ENCODE measurements around the gene CYTH4. TPM values are rescaled to one million over a fixed set of nuclear protein-coding genes. Genes with fewer than 3 reads are reported as not detected.
A peak's percentile ranks its signal among the peaks of the same experiment; 100 is the strongest.

Gene CYTH4
- total RNA-seq, 1 donor from 2014 or later: not detected

DNA sequence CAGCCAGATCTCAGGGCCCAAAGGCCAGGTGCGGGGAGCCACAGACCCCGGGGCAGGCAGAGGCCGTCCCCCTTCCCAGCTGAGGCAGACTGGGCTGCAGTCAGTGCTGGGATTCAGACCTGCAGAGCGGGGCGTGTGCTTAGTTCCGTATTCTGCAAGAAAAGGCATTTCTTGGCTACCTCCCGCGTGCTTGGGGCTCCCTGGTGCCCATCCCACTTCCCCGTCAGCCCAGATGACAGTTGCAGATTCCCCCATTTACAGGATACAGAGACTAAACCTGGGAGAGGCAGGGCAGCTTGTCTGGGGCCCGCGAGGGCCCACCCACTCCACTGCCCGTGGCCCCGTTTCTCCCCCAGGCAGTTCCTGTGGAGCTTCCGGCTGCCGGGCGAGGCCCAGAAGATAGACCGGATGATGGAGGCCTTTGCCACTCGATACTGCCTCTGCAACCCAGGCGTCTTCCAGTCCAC lies 18.3 kb downstream of the CYTH4 start:
- no peaks in the 10 kb centered on the region for H3K36me3 Mint-ChIP-seq (ENCODE audit: low read depth)
- H3K27me3 Mint-ChIP-seq (ENCODE audit: low read depth): no peaks in the 10 kb centered on the region
- H3K4me3 Mint-ChIP-seq (ENCODE audit: unreplicated experiment): no peak overlapping the region
- TF ChIP-seq CTCF (IDR thresholded peaks at IDR 0.05): no peak
- H3K4me1 Mint-ChIP-seq (ENCODE audit: low read depth): peaks cover 31% of the 10 kb centered on the region
- H3K9me3 Mint-ChIP-seq (ENCODE audit: low read depth): no peaks in the 10 kb centered on the region
- no peak overlapping the region for H3K27ac Mint-ChIP-seq (ENCODE audit: unreplicated experiment)
- no peak for DNase-seq (ENCODE audit: low spot score)

GRCh38 chr22:37301144-37301830 lies 19.0 kb downstream of the CYTH4 start:
- no peak for DNase-seq (ENCODE audit: low spot score)
- no peak overlapping the region for H3K4me3 Mint-ChIP-seq (ENCODE audit: unreplicated experiment)
- H3K36me3 Mint-ChIP-seq (ENCODE audit: low read depth): no peaks in the 10 kb centered on the region
- TF ChIP-seq CTCF (IDR thresholded peaks at IDR 0.05): no peak
- peaks cover 32% of the 10 kb centered on the region for H3K4me1 Mint-ChIP-seq (ENCODE audit: low read depth)
- H3K27ac Mint-ChIP-seq (ENCODE audit: unreplicated experiment): no peak overlapping the region
- no peaks in the 10 kb centered on the region for H3K9me3 Mint-ChIP-seq (ENCODE audit: low read depth)
- no peaks in the 10 kb centered on the region for H3K27me3 Mint-ChIP-seq (ENCODE audit: low read depth)

DNA sequence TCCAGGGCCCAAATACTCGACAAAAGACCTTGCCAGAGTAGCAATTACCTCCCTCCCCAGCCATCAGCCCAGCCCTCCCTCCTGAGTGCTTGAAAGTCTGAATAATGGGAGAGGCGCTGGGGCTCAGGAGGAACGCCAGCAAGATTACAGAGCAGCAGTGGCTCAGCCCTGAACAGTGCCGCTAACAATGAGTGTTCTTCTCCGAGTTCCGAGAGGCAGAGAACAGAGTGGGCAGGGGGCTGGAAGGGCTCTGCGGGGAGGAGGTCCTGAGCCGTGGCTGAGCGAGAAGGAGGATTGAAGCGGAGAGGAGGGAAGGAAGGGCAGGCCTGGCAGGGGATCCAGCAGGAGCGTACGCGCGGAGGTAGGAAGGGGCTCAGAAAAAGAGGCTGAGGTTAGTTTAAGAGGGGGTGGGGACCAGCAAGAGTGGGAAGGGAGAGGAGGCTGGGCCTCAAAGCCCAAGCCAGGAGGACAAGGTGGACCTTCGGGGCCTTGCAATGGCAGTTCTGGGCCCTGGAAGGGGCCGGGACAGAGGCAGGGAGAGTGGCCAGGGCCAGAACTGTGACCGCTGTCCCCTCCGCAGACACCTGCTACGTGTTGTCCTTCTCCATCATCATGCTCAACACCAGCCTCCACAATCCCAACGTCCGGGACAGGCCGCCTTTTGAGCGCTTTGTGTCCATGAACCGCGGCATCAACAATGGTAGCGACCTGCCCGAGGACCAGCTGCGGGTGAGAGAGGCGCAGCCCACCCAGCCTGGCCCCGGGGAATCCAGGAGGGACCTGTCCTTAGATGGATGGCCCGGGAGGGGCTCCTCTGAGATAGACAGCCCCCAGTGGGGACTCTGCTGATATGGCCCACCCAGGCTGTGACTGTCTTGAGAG lies 20.6 kb downstream of the CYTH4 start:
- no peaks in the 10 kb centered on the region for H3K27me3 Mint-ChIP-seq (ENCODE audit: low read depth)
- H3K9me3 Mint-ChIP-seq (ENCODE audit: low read depth): no peaks in the 10 kb centered on the region
- H3K27ac Mint-ChIP-seq (ENCODE audit: unreplicated experiment): no peak overlapping the region
- H3K4me1 Mint-ChIP-seq (ENCODE audit: low read depth): peaks cover 48% of the 10 kb centered on the region
- no peaks in the 10 kb centered on the region for H3K36me3 Mint-ChIP-seq (ENCODE audit: low read depth)
- no peak for TF ChIP-seq CTCF (IDR thresholded peaks at IDR 0.05)
- no peak overlapping the region for H3K4me3 Mint-ChIP-seq (ENCODE audit: unreplicated experiment)
- no peak for DNase-seq (ENCODE audit: low spot score)

GRCh38 chr22:37303821-37304274 lies 21.5 kb downstream of the CYTH4 start:
- DNase-seq (ENCODE audit: low spot score): no peak
- Mint-ChIP-seq H3K36me3 (ENCODE audit: low read depth) (no peaks in the 10 kb centered on the region), H3K27ac (ENCODE audit: unreplicated experiment) (peak overlapping the region; percentile 95), H3K9me3 (ENCODE audit: low read depth) (no peaks in the 10 kb centered on the region), H3K27me3 (ENCODE audit: low read depth) (no peaks in the 10 kb centered on the region), H3K4me1 (ENCODE audit: low read depth) (peaks cover 57% of the 10 kb centered on the region), H3K4me3 (ENCODE audit: unreplicated experiment) (no peak overlapping the region)
- TF ChIP-seq CTCF (IDR thresholded peaks at IDR 0.05): no peak

- Mint-ChIP-seq H3K4me3 (ENCODE audit: unreplicated experiment) (no peak overlapping the region), H3K9me3 (ENCODE audit: low read depth) (no peaks in the 10 kb centered on the region), H3K27ac (ENCODE audit: unreplicated experiment) (peak overlapping the region; percentile 65), H3K4me1 (ENCODE audit: low read depth) (peaks cover 64% of the 10 kb centered on the region), H3K27me3 (ENCODE audit: low read depth) (no peaks in the 10 kb centered on the region), H3K36me3 (ENCODE audit: low read depth) (no peaks in the 10 kb centered on the region)
- TF ChIP-seq CTCF (IDR thresholded peaks at IDR 0.05): no peak
- DNase-seq (ENCODE audit: low spot score): no peak
Measured at GRCh38 chr22:37304595-37305343, 22.5 kb downstream of the CYTH4 start.
